Suprapubic skin (tissue), 4 donors: ENCODE measurements around the gene SLC41A1. TPM values are rescaled to one million over a fixed set of nuclear protein-coding genes. Genes with fewer than 3 reads are reported as not detected.
A peak's percentile ranks its signal among the peaks of the same experiment; 100 is the strongest.

Source experiments
- DNase-seq, 2 donors: peaks; one replicate each; pipeline ENCODE4 v3.0.0-alpha.2; 2019; ENCODE audit warnings: low spot score in 2 of 2
- H3K27ac ChIP-seq: fragments of 200-600 bp; sonication (generic); one replicate; pipeline ENCODE4 v1.5.1; 2019
- H3K27me3 ChIP-seq: fragments of 200-600 bp; sonication (generic); one replicate; pipeline ENCODE4 v1.5.1; 2019
- H3K36me3 ChIP-seq: fragments of 200-600 bp; sonication (generic); one replicate; pipeline ENCODE4 v1.5.1; 2019
- H3K4me1 ChIP-seq: fragments of 200-600 bp; sonication (generic); one replicate; pipeline ENCODE4 v1.5.1; 2019
- H3K4me3 ChIP-seq: fragments of 200-600 bp; sonication (generic); one replicate; pipeline ENCODE4 v1.5.1; 2019; ENCODE audit warnings: mild to moderate bottlenecking
- H3K9me3 ChIP-seq: fragments of 200-600 bp; sonication (generic); one replicate; pipeline ENCODE4 v1.5.1; 2019
- EP300 ChIP-seq: sonication (generic); formaldehyde crosslinking; IDR thresholded peaks from one replicate; pipeline ENCODE4 v1.6.1; 2017; ENCODE audit warnings: antibody characterized with exemption
- POLR2A ChIP-seq, 2 donors: fragments of 450-650 bp; IDR thresholded peaks; one replicate each; pipeline ENCODE4 v1.6.1; 2017; ENCODE audit warnings: antibody characterized with exemption in 2 of 2, mild to moderate bottlenecking in 2 of 2, moderate library complexity in 2 of 2
- POLR2AphosphoS5 ChIP-seq, 3 donors: sonication (generic); formaldehyde crosslinking; IDR thresholded peaks; one replicate each; pipeline ENCODE4 v1.6.1; 2017; ENCODE audit warnings: antibody characterized with exemption in 3 of 3
- WGBS: methylation state at CpG from one replicate; pipeline ENCODE4 v1.1.5; 2018; 5-methylcytosine and 5-hydroxymethylcytosine counted together
- total RNA-seq, 4 donors: library from RNA; depleted of rRNA; stranded (reverse); fragments of >200 nt; gene quantifications; one replicate each; pipeline ENCODE4 v1.1.0, GENCODE V29; 2016
- TF ChIP-seq, protein P1 (sequence below), 2 donors: fragments of 200-600 bp in 1 of 2; fragments of 450-650 bp in 1 of 2; sonication (generic) in 1 of 2; IDR thresholded peaks; one replicate each; pipeline ENCODE4 v1.5.1; 2016 to 2019; ENCODE audit warnings: antibody characterized with exemption in 2 of 2, mild to moderate bottlenecking in 1 of 2, moderate library complexity in 1 of 2

SLC41A1 gene
- total RNA-seq, 4 donors from 2014 or later, result 14.6 to 20.8 (median 16.7) TPM

DNA sequence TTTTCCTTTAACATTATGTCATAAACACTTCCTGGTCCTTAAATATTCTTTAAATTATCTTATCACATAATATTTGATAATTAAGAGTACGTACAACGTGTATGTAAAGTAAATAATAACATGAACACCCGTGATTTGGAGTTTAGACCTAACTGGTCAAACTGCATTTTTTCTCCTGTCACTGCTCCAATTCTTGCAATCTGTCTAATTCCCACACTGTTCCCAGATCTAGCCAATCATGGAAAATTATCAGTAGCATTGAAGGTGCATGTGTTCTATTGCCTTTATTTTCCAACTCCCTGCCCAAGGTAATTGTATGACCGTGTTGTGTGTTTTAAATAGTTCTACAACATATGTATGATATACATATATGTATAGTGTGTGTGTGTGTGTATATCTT is 39.0 kb upstream of the SLC41A1 start:
- Histone ChIP-seq H3K36me3 (no peaks in the 10 kb centered on the region), H3K27ac (no peak overlapping the region), H3K27me3 (no peaks in the 10 kb centered on the region), H3K4me3 (no peak overlapping the region), H3K4me1 (no peaks in the 10 kb centered on the region), H3K9me3 (no peaks in the 10 kb centered on the region)
- WGBS, result 62% methylated on average over 4 of the region's 4 CpGs
- no peak for DNase-seq
- TF ChIP-seq EP300 (no peak), POLR2A (IDR thresholded peaks at IDR 0.05) (no peak)

DNA sequence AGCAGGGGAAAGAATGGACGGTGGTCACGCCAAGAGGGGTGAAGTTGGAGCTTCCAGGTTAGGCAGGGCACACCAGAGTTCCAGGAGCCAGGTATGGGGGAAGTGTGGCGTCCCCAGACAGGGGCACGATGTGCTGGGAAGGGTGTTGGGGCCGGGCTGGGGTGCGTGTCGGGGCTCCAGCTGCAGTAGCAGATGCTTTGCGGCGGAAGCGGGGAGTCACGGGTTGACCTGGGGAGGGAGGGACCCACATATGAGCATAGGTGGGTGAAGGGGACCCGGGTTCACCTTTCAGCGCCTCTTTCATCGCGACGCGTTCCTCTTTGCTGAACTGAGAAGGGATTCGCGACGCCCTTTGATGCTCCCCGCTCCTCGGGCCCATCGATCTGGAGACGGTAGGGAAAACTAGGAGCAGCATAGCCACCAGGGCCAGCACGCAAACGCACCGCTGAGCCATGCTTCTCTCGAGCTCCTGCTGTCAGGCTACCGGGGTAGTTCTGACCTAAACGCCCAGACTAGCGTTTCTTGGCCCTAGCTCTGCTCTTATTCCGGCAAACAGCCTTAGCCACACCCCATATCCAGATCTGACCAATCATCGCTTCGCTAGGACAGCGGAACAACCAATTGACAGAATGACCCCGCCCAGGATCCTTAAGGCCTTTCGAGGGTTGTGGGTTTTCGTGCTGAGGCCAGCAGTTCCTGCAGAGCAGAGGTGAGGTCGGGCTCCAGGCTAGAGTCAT is 36.8 kb upstream of the SLC41A1 start, which contains the start of gene PM20D1:
TSS of gene PM20D1 (minus strand) at position 514 of the 737 bp plus-strand sequence. CDS start at position 454, 60 bp downstream.
- 19% methylated on average over 31 of the region's 39 CpGs for WGBS
- Histone ChIP-seq H3K27me3 (no peaks in the 10 kb centered on the region), H3K4me1 (no peaks in the 10 kb centered on the region), H3K36me3 (no peaks in the 10 kb centered on the region), H3K27ac (no peak within 1 kb of the TSS), H3K4me3 (peak within 1 kb of the TSS; percentile 35), H3K9me3 (no peaks in the 10 kb centered on the region)
- TF ChIP-seq EP300 (no peak), POLR2AphosphoS5 (IDR thresholded peaks at IDR 0.05) (no peak), POLR2A (IDR thresholded peaks at IDR 0.05) (no peak)
- TF ChIP-seq, protein P1, sequence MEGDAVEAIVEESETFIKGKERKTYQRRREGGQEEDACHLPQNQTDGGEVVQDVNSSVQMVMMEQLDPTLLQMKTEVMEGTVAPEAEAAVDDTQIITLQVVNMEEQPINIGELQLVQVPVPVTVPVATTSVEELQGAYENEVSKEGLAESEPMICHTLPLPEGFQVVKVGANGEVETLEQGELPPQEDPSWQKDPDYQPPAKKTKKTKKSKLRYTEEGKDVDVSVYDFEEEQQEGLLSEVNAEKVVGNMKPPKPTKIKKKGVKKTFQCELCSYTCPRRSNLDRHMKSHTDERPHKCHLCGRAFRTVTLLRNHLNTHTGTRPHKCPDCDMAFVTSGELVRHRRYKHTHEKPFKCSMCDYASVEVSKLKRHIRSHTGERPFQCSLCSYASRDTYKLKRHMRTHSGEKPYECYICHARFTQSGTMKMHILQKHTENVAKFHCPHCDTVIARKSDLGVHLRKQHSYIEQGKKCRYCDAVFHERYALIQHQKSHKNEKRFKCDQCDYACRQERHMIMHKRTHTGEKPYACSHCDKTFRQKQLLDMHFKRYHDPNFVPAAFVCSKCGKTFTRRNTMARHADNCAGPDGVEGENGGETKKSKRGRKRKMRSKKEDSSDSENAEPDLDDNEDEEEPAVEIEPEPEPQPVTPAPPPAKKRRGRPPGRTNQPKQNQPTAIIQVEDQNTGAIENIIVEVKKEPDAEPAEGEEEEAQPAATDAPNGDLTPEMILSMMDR (IDR thresholded peaks at IDR 0.05), result no peak
- DNase-seq, result peak; percentile 84

DNA sequence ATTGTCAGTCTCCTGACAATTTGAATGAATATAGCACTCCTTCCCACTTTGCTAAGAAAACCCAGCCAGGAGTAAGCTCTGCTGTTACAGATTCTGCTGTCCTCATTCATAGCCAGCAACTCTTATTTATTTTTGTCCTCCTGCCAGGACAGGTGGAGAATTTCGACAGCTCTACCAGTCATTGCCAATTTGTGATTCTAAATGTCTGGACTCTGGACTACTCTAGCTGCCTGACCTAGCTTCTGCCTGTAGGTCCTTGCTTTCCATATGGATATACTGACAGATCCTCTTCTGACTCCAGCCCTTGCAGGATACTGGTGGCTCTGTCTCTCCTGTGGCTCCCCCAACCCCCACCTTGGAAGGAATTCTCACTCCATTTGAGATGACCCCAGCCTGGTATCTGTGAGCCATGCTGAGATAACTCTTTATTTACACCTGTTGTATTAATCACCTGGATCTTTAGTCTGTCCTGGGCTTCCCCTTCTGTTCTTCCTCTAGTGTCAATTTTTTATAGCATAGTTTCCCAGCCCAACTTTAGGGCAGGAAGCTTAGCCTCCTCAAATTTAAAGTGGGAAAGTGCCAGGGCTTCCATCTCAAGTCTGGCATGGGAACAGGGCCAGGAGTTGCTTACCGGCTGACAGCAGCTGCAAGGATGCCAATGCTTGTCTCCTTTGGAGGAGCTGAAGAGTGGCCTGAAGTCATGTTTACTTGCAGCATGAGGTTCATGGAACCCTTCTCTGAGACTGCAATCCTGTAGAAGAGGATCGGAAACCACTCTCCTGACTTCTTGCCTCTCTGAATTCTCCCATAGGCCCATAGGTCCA is 30.2 kb upstream of the SLC41A1 start:
- Histone ChIP-seq H3K27ac (no peak overlapping the region), H3K9me3 (no peaks in the 10 kb centered on the region), H3K4me3 (no peak overlapping the region), H3K4me1 (no peaks in the 10 kb centered on the region), H3K36me3 (no peaks in the 10 kb centered on the region), H3K27me3 (no peaks in the 10 kb centered on the region)
- TF ChIP-seq EP300 (no peak), POLR2AphosphoS5 (IDR thresholded peaks at IDR 0.05) (no peak), POLR2A (IDR thresholded peaks at IDR 0.05) (no peak)
- TF ChIP-seq, protein P1 (IDR thresholded peaks at IDR 0.05), result no peak
- DNase-seq, result no peak
- 63% methylated on average over 3 of the region's 3 CpGs for WGBS

DNA sequence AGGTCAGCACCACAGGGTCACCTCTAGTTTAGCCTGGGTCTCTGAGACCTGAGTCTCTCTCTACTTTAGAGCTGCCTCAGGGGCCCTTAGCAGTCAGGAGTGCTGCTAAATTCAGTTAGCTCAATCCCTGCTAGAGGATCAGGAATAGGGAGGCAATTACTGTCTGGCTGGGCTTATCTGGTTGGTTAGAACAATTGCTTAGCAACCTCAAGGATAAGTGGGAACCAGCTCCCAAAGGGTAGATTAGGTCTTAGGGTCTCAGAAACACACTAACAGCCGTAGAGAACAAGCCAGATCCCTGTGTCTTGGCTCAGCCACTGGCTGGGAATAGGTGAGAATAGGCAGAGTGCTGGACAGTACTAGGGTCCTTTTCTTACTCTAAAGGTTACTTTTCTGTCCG is 29.2 kb upstream of the SLC41A1 start:
- no peak for TF ChIP-seq POLR2A (IDR thresholded peaks at IDR 0.05)
- no peak for TF ChIP-seq EP300
- no peak for TF ChIP-seq POLR2AphosphoS5 (IDR thresholded peaks at IDR 0.05)
- TF ChIP-seq, protein P1 (IDR thresholded peaks at IDR 0.05), result no peak
- no peak for DNase-seq

DNA sequence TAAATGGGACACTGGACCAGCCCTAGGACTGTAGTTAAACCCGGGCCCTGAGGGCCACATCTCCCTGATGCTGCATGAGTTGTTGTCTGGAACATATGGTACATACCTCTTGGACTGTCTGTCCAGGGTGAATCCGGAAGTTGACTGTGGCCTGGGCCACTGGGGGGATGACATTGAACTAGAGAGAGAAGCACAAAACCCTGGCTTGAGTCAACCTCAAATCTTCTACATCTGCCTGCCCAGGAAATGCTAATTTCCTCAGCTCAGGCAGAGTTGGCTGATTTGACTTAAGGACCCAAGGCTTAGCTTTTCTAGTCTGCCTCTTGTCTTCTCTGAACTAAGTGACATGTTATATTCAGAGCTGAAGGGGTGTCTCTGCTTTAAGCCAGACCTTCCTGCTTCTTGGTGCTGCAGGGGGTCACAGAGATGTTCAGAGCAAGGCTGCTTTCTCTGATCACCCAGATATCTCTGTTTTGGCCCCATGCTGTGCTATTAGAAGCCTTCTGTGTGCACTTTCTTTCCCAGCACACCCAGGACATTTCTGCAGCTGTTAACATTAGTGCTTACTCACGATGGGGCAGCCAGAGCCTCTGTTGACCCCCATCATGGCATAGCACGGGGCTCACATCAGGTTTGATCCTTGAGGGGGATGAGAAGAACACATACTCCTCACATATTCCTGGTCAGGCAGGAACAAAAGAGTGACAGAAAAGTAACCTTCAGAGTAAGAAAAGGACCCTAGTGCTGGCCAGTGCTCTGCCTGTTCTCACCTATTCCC is 27.3 kb upstream of the SLC41A1 start:
- TF ChIP-seq, protein P1 (IDR thresholded peaks at IDR 0.05), result no peak
- no peak for TF ChIP-seq EP300
- no peak for TF ChIP-seq POLR2AphosphoS5 (IDR thresholded peaks at IDR 0.05)
- TF ChIP-seq POLR2A (IDR thresholded peaks at IDR 0.05), result no peak
- 75% methylated on average over 4 of the region's 4 CpGs for WGBS
- no peaks in the 10 kb centered on the region for H3K27me3 ChIP-seq

More for the DNA sequence above, 29.2 kb upstream of the SLC41A1 start:
- Histone ChIP-seq H3K27ac (no peak overlapping the region), H3K27me3 (no peaks in the 10 kb centered on the region), H3K36me3 (no peaks in the 10 kb centered on the region), H3K4me3 (no peak overlapping the region), H3K4me1 (no peaks in the 10 kb centered on the region), H3K9me3 (no peaks in the 10 kb centered on the region)
- WGBS, result 87% methylated on average over 2 of the region's 2 CpGs

More for the DNA sequence above, 27.3 kb upstream of the SLC41A1 start:
- no peaks in the 10 kb centered on the region for H3K9me3 ChIP-seq
- no peaks in the 10 kb centered on the region for H3K36me3 ChIP-seq
- H3K27ac ChIP-seq, result no peak overlapping the region
- DNase-seq, result no peak
- no peak overlapping the region for H3K4me3 ChIP-seq
- no peaks in the 10 kb centered on the region for H3K4me1 ChIP-seq
